Left lung (tissue), 10 donors: Measurements from ENCODE around the gene SBF1. TPM values are rescaled to one million over a fixed set of nuclear protein-coding genes. Genes with fewer than 3 reads are reported as not detected.

ENCODE experiments used
- ATAC-seq: fragments of 200-7000 bp; cut with Tn5 transposase; one replicate; pipeline ENCODE4 v1.9.1; 2020; ENCODE audit warnings: moderate library complexity
- DNase-seq, 4 donors: peaks; one replicate each; pipeline ENCODE4 v3.0.0-alpha.2; 2013 to 2020
- H3K27ac ChIP-seq, 2 donors: fragments of 200-600 bp; sonication (generic) in 1 of 2; one replicate each; pipeline versions ENCODE4 v1.5.0 to v1.8.0; 2020 to 2021
- H3K27me3 ChIP-seq, 2 donors: fragments of 200-600 bp; sonication (generic) in 1 of 2; one replicate each; pipeline versions ENCODE4 v1.5.0 to v1.8.0; 2020 to 2021
- H3K36me3 ChIP-seq, 2 donors: fragments of 200-600 bp; sonication (generic) in 1 of 2; one replicate each; pipeline versions ENCODE4 v1.5.0 to v1.8.0; 2020 to 2021
- H3K4me1 ChIP-seq, 2 donors: fragments of 200-600 bp; one replicate each; pipeline ENCODE4 v1.8.0; 2021
- H3K4me3 ChIP-seq, 2 donors: fragments of 200-600 bp; sonication (generic) in 1 of 2; one replicate each; pipeline versions ENCODE4 v1.5.0 to v1.8.0; 2020 to 2021; ENCODE audit warnings: mild to moderate bottlenecking in 1 of 2
- H3K9me3 ChIP-seq, 2 donors: fragments of 200-600 bp; sonication (generic) in 1 of 2; one replicate each; pipeline versions ENCODE4 v1.5.0 to v1.8.0; 2020 to 2021
- CTCF ChIP-seq, 2 donors: fragments of 200-600 bp; sonication (generic) in 1 of 2; IDR thresholded peaks; one replicate each; pipeline versions ENCODE4 v1.5.0 to v1.8.0; 2021; ENCODE audit warnings: antibody characterized with exemption in 2 of 2
- intact Hi-C, 2 donors: fragments of 100-400 bp; cut with DNase I; formaldehyde crosslinking; loops; one replicate each; pipeline versions ENCODE4 v1.11.2 to v1.14.2; 2022
- polyA plus RNA-seq, 6 donors: library from polyadenylated mRNA; unstranded; fragments of 120-200 nt; gene quantifications; one replicate each; pipeline ENCODE4 v1.2.1, GENCODE V29; 2013; ENCODE audit not compliant: insufficient read length in 6 of 6
- total RNA-seq, 2 donors: library from RNA; stranded (reverse); fragmentation: NEBNext Ultra II Directional; extraction: Animal tissue kit (Norgen Biotek cat#: 25700); gene quantifications; one replicate each; pipeline ENCODE4 v1.2.1, GENCODE V29; 2021
- donor health status: DM: no; HTN: yes; CAD: no.
- donor health status: DM: no; HTN: no; CAD: no.

Gene SBF1
- total and polyA plus RNA-seq, 8 donors, result 31.6 to 69.9 (median 41.9) TPM

GRCh38 chr22:50408311-50408710 is 66.5 kb downstream of the SBF1 start:
- intact Hi-C loops, result no loop called here
- Histone ChIP-seq H3K4me1 (peaks cover 6 to 8% of the 10 kb centered on the region in 2 donors), H3K27me3 (no peaks in the 10 kb centered on the region), H3K36me3 (peaks cover 0 to 61% of the 10 kb centered on the region in 2 donors), H3K27ac (no peak overlapping the region), H3K9me3 (no peaks in the 10 kb centered on the region), H3K4me3 (no peak overlapping the region)
- DNase-seq, result peak in 1 of 4 donors; percentile 28
- no peak for TF ChIP-seq CTCF (IDR thresholded peaks at IDR 0.05)
- ATAC-seq, result no peak

DNA sequence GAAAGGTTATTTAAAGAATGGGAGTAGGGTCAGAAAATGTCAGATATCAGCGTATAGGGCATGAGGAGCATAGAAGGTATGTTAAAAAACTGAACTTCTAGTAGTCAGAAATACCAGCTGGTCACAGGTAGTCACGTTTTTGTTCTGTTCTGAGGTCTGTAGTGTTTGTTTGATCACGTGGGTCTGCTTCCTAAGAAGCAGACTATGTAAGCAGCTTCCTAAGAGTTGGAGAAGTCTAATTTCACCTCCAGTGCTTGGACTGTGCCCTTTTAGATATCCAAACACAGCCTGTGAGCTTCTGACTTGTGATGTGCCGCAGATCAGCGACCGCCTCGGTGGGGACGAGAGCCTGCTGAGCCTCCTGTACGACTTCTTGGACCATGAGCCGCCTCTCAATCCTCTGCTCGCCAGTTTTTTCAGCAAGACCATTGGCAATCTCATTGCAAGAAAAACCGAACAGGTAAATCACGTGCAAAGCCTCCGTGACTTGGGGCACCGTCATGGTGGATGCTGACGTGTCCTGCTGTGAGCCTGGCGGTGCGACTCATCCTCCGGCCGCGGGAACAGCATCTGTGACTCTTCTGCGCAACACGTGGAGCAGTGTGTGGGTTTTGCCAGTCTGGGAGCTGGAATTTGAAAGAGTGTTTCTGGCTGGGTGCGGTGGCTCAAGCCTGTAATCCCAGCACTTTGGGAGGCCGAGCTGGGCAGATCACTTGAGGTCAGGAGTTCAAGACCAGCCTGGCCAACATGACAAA is 68.2 kb downstream of the SBF1 start:
- Histone ChIP-seq H3K9me3 (no peaks in the 10 kb centered on the region), H3K36me3 (peaks cover 0 to 54% of the 10 kb centered on the region in 2 donors), H3K4me1 (peaks cover 6 to 18% of the 10 kb centered on the region in 2 donors), H3K4me3 (no peak overlapping the region), H3K27ac (no peak overlapping the region), H3K27me3 (no peaks in the 10 kb centered on the region)
- peak; percentile 59 for ATAC-seq
- TF ChIP-seq CTCF (IDR thresholded peaks at IDR 0.05), result no peak
- peak in 1 of 4 donors; percentile 7 for DNase-seq
- intact Hi-C loops, result no loop called here

GRCh38 chr22:50403701-50404101 is 71.1 kb downstream of the SBF1 start:
- peak; percentile 53 for ATAC-seq
- intact Hi-C loops, result no loop called here
- H3K9me3 ChIP-seq, result no peaks in the 10 kb centered on the region

GRCh38 chr22:50401907-50402306 is 72.9 kb downstream of the SBF1 start:
- no peak for ATAC-seq

More at GRCh38 chr22:50403701-50404101, 71.1 kb downstream of the SBF1 start:
- Histone ChIP-seq H3K4me3 (no peak overlapping the region), H3K36me3 (peaks cover 0 to 25% of the 10 kb centered on the region in 2 donors), H3K27me3 (no peaks in the 10 kb centered on the region), H3K4me1 (peaks cover 6 to 43% of the 10 kb centered on the region in 2 donors), H3K27ac (no peak overlapping the region)
- DNase-seq, result peak; percentile 39 to 85 (median 68)
- no peak for TF ChIP-seq CTCF (IDR thresholded peaks at IDR 0.05)

More at GRCh38 chr22:50401907-50402306, 72.9 kb downstream of the SBF1 start:
- Histone ChIP-seq H3K4me1 (peaks cover 6 to 51% of the 10 kb centered on the region in 2 donors), H3K9me3 (no peaks in the 10 kb centered on the region), H3K27ac (no peak overlapping the region), H3K27me3 (no peaks in the 10 kb centered on the region), H3K36me3 (peaks cover 0 to 8% of the 10 kb centered on the region in 2 donors), H3K4me3 (no peak overlapping the region)
- intact Hi-C loops, result no loop called here
- TF ChIP-seq CTCF (IDR thresholded peaks at IDR 0.05), result no peak
- no peak for DNase-seq
